Tibial nerve (tissue), 4 donors: ENCODE data around the gene STAT5B.

Experiments used
- CTCF ChIP-seq, 5 experiments: fragments of 200-600 bp in 3 of 5; fragments of 450-650 bp in 2 of 5; sonication (generic) in 3 of 5; IDR thresholded peaks; one replicate each; pipeline ENCODE4 v1.5.1; 2016 to 2019; ENCODE audit warnings: antibody characterized with exemption in 5 of 5, mild to moderate bottlenecking in 3 of 5, moderate library complexity in 2 of 5
- EP300 ChIP-seq, 2 donors: sonication (generic); formaldehyde crosslinking; IDR thresholded peaks; one replicate each; pipeline ENCODE4 v1.6.1; 2017; ENCODE audit warnings: antibody characterized with exemption in 2 of 2, mild to moderate bottlenecking in 1 of 2
- POLR2A ChIP-seq, 2 donors: fragments of 450-650 bp; IDR thresholded peaks; one replicate each; pipeline ENCODE4 v1.6.1; 2017; ENCODE audit warnings: antibody characterized with exemption in 2 of 2, mild to moderate bottlenecking in 2 of 2, moderate library complexity in 2 of 2

GRCh38 chr17:42270170-42270535, 6.0 kb downstream of the STAT5B start:
- TF ChIP-seq EP300 (IDR thresholded peaks at IDR 0.05) = no peak
- no peak for TF ChIP-seq POLR2A (IDR thresholded peaks at IDR 0.05)
- TF ChIP-seq CTCF (IDR thresholded peaks at IDR 0.05) = no peak
